GM19239 (cell line): ENCODE measurements around the gene SERPINB10.

Experiments
- DNase-seq: peaks from one replicate; pipeline ENCODE4 v3.0.0; 2011; ENCODE audit warnings: low spot score; ENCODE audit not compliant: insufficient read length
- FAIRE-seq: peaks from 2 replicates; lab custom pipeline; 2011; peaks lifted over from hg19 to GRCh38; lab: Jason Lieb, UNC

Gene SERPINB10

GRCh38 chr18:63974991-63975390 is 67.2 kb downstream of the SERPINB10 start:
- DNase-seq (no peak), FAIRE-seq (peak; percentile 80)

- DNase-seq = no peak
- FAIRE-seq = no peak
Measured at GRCh38 chr18:63975628-63976027, 67.9 kb downstream of the SERPINB10 start.

GRCh38 chr18:63977040-63977439 is 69.3 kb downstream of the SERPINB10 start:
- FAIRE-seq = no peak
- no peak for DNase-seq

- DNase-seq = no peak
Measured at GRCh38 chr18:63979409-63979920, 71.7 kb downstream of the SERPINB10 start.

GRCh38 chr18:63980027-63980426 is 72.3 kb downstream of the SERPINB10 start:
- no peak for DNase-seq
- no peak for FAIRE-seq

More at GRCh38 chr18:63979409-63979920, 71.7 kb downstream of the SERPINB10 start:
- FAIRE-seq = peak; percentile 97

- FAIRE-seq = no peak
- DNase-seq = no peak
Measured at GRCh38 chr18:63980896-63981460, 73.2 kb downstream of the SERPINB10 start.

GRCh38 chr18:63981719-63982118 is 74.0 kb downstream of the SERPINB10 start:
- FAIRE-seq (no peak), DNase-seq (no peak)

GRCh38 chr18:63982361-63982760 is 74.6 kb downstream of the SERPINB10 start:
- FAIRE-seq (no peak), DNase-seq (no peak)
